DOHH2 (cell line): ENCODE results near the gene ENTPD7.

Experiments
- EZH2phosphoT487 ChIP-seq: fragments of 200-600 bp; sonication (generic); IDR thresholded peaks from 2 replicates; pipeline ENCODE4 v1.6.1; 2017; ENCODE audit warnings: borderline replicate concordance, mild to moderate bottlenecking, antibody characterized with exemption, low read length, moderate library complexity, mixed read lengths
- TF ChIP-seq, protein P1 (sequence below): fragments of 200-600 bp; sonication (generic); IDR thresholded peaks from one replicate; pipeline ENCODE4 v1.5.1; 2014; ENCODE audit warnings: antibody characterized with exemption, mild to moderate bottlenecking, low read depth, low read length; ENCODE audit not compliant: poor library complexity, severe bottlenecking

DNA sequence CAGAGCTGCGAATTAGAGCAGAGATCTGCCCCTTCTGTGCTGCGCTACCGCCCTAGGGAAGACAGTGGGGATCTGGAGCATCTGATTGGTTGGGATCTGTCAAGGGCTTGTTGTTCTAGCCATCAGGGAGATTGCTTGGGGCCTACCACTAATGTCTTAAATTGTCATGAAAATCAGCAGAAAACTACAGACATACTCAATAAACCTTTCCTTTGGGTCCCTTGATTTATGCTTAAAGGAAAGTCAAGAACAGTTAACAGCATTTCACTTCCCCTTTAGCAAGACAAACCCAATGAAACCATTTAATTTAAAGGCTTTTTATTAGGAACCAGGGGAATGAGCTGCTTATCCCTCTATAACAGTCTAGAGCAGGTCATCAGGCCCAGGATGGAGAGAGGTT lies 49.1 kb upstream of the ENTPD7 start:
- TF ChIP-seq, protein P1, sequence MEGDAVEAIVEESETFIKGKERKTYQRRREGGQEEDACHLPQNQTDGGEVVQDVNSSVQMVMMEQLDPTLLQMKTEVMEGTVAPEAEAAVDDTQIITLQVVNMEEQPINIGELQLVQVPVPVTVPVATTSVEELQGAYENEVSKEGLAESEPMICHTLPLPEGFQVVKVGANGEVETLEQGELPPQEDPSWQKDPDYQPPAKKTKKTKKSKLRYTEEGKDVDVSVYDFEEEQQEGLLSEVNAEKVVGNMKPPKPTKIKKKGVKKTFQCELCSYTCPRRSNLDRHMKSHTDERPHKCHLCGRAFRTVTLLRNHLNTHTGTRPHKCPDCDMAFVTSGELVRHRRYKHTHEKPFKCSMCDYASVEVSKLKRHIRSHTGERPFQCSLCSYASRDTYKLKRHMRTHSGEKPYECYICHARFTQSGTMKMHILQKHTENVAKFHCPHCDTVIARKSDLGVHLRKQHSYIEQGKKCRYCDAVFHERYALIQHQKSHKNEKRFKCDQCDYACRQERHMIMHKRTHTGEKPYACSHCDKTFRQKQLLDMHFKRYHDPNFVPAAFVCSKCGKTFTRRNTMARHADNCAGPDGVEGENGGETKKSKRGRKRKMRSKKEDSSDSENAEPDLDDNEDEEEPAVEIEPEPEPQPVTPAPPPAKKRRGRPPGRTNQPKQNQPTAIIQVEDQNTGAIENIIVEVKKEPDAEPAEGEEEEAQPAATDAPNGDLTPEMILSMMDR = no peak
- TF ChIP-seq EZH2phosphoT487 = no peak
